Non-pigmented ciliary epithelial cell (primary cell): ENCODE data around the gene GDAP1L1.
"Not testable (repeated sequence)": the region's sequence is repeated elsewhere in the genome, so short reads cannot be mapped to it uniquely, and the experiment has no call there.

Source experiments
- DNase-seq: peaks from one replicate; pipeline ENCODE4 v3.0.0-alpha.2; 2010; ENCODE audit warnings: low read depth

GDAP1L1 gene

GRCh38 chr20:44219791-44220190, 27.3 kb upstream of the GDAP1L1 start:
- DNase-seq, result no peak

GRCh38 chr20:44221368-44221954, 25.6 kb upstream of the GDAP1L1 start:
- no peak for DNase-seq

GRCh38 chr20:44222027-44222426, 25.1 kb upstream of the GDAP1L1 start:
- no peak for DNase-seq

GRCh38 chr20:44222633-44223368, 24.3 kb upstream of the GDAP1L1 start:
- DNase-seq, result no peak

GRCh38 chr20:44223721-44224120, 23.4 kb upstream of the GDAP1L1 start:
- DNase-seq, result no peak

GRCh38 chr20:44224637-44225036, 22.5 kb upstream of the GDAP1L1 start:
- no peak for DNase-seq

GRCh38 chr20:44228465-44229258, 18.4 kb upstream of the GDAP1L1 start:
- no peak for DNase-seq

- DNase-seq, result no peak
Measured at GRCh38 chr20:44231193-44231592, 15.9 kb upstream of the GDAP1L1 start.

GRCh38 chr20:44231713-44232468, 15.2 kb upstream of the GDAP1L1 start:
- DNase-seq, result no peak

GRCh38 chr20:44232469-44232856, 14.6 kb upstream of the GDAP1L1 start:
- DNase-seq, result not testable (repeated sequence)

GRCh38 chr20:44233436-44234016, 13.6 kb upstream of the GDAP1L1 start:
- no peak for DNase-seq

- no peak for DNase-seq
Measured at GRCh38 chr20:44234566-44235317, 12.4 kb upstream of the GDAP1L1 start.

- no peak for DNase-seq
Measured at GRCh38 chr20:44235702-44236101, 11.4 kb upstream of the GDAP1L1 start.

- not testable (repeated sequence) for DNase-seq
Measured at GRCh38 chr20:44236840-44237239, 10.3 kb upstream of the GDAP1L1 start.

GRCh38 chr20:44241796-44242195, 5.3 kb upstream of the GDAP1L1 start:
- no peak for DNase-seq

- DNase-seq, result no peak
Measured at GRCh38 chr20:44245977-44246376, 1.1 kb upstream of the GDAP1L1 start.

- DNase-seq, result no peak
Measured at GRCh38 chr20:44247586-44248409, 690 bp downstream of the GDAP1L1 start.

- DNase-seq, result no peak
Measured at GRCh38 chr20:44248410-44248759, 1.3 kb downstream of the GDAP1L1 start.

- DNase-seq, result no peak
Measured at GRCh38 chr20:44251284-44251683, 4.2 kb downstream of the GDAP1L1 start.

GRCh38 chr20:44253528-44253927, 6.4 kb downstream of the GDAP1L1 start:
- no peak for DNase-seq
